ENCODE measurements around the gene C1orf141.

- TF ChIP-seq CTCF (IDR thresholded peaks at IDR 0.05; ENCODE audit: low read length) (no peak), EZH2 (optimal IDR thresholded peaks at IDR 0.05; ENCODE audit: low read depth, low read length) (no peak)
These were observed 1.6 kb downstream of the C1orf141 start for GRCh38 chr1:67133177-67133576.
